ENCODE results near the gene TP53TG5. TPM values are rescaled to one million over a fixed set of nuclear protein-coding genes. Genes with fewer than 3 reads are reported as not detected.

TP53TG5 gene
- total and polyA plus RNA-seq, 10 of the 15 experiments (the other 5 are each of a cell fraction or from before 2014, with no cell fraction given) = 0.24 TPM; not detected in 9

DNA sequence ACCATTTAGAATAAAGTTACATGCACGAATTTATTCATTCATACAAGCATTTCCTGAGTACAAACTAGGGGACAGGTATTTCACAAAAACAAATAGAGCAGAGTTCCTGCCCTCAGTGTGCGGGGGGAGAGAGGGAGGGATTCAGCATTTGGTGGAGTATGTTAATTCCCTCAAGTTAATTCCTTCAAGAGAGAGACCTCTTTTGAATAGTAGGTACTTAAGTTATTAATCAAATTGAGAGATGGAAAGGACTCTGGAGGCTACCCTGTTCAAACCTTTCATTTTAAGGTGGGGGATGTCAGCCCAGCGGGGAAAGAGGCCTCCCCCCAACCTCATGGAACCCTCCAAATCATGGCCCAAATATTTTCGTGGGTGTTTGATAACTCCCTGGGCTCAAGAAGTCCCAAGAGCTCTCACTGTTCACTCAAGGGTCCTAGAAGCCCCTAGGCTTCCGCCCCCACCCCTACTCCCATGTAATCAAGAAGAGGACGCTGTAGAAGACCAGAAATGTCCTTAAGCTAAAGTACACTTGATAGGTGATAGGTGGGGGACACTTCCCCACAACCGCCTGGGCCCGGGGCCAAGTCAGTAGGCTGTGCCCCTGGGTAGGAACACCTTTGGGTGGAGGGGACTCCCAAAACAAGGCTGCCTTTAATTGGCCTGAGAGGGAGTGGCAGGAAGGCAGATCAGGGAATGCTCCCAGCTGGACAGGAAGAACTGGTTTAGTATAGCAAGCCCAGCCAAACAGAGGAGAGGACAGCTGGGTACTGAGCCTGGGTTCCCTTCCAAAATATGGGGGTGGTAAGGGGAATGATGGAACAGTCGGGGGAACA, 32.8 kb downstream of the TP53TG5 start:
- FAIRE-seq (no peak), ATAC-seq (no peak), DNase-seq (ENCODE audit: low read depth, low spot score) (no peak)
- TF ChIP-seq, protein P1, sequence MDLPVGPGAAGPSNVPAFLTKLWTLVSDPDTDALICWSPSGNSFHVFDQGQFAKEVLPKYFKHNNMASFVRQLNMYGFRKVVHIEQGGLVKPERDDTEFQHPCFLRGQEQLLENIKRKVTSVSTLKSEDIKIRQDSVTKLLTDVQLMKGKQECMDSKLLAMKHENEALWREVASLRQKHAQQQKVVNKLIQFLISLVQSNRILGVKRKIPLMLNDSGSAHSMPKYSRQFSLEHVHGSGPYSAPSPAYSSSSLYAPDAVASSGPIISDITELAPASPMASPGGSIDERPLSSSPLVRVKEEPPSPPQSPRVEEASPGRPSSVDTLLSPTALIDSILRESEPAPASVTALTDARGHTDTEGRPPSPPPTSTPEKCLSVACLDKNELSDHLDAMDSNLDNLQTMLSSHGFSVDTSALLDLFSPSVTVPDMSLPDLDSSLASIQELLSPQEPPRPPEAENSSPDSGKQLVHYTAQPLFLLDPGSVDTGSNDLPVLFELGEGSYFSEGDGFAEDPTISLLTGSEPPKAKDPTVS (IDR thresholded peaks at IDR 0.05; ENCODE audit: low read depth, low read length) = no peak
- TF ChIP-seq, protein P2, sequence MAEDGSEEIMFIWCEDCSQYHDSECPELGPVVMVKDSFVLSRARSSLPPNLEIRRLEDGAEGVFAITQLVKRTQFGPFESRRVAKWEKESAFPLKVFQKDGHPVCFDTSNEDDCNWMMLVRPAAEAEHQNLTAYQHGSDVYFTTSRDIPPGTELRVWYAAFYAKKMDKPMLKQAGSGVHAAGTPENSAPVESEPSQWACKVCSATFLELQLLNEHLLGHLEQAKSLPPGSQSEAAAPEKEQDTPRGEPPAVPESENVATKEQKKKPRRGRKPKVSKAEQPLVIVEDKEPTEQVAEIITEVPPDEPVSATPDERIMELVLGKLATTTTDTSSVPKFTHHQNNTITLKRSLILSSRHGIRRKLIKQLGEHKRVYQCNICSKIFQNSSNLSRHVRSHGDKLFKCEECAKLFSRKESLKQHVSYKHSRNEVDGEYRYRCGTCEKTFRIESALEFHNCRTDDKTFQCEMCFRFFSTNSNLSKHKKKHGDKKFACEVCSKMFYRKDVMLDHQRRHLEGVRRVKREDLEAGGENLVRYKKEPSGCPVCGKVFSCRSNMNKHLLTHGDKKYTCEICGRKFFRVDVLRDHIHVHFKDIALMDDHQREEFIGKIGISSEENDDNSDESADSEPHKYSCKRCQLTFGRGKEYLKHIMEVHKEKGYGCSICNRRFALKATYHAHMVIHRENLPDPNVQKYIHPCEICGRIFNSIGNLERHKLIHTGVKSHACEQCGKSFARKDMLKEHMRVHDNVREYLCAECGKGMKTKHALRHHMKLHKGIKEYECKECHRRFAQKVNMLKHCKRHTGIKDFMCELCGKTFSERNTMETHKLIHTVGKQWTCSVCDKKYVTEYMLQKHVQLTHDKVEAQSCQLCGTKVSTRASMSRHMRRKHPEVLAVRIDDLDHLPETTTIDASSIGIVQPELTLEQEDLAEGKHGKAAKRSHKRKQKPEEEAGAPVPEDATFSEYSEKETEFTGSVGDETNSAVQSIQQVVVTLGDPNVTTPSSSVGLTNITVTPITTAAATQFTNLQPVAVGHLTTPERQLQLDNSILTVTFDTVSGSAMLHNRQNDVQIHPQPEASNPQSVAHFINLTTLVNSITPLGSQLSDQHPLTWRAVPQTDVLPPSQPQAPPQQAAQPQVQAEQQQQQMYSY (CRISPR knock-in tag; IDR thresholded peaks at IDR 0.05) = no peak
- TF ChIP-seq WRNIP1 (IDR thresholded peaks at IDR 0.05; ENCODE audit: borderline replicate concordance, low read depth, low read length) (no peak), STAT1 (conservative IDR thresholded peaks at IDR 0.05) (no peak)
- TF ChIP-seq, protein P3, sequence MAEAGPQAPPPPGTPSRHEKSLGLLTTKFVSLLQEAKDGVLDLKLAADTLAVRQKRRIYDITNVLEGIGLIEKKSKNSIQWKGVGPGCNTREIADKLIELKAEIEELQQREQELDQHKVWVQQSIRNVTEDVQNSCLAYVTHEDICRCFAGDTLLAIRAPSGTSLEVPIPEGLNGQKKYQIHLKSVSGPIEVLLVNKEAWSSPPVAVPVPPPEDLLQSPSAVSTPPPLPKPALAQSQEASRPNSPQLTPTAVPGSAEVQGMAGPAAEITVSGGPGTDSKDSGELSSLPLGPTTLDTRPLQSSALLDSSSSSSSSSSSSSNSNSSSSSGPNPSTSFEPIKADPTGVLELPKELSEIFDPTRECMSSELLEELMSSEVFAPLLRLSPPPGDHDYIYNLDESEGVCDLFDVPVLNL (IDR thresholded peaks at IDR 0.05; ENCODE audit: low read depth, low read length) = no peak
- TF ChIP-seq, protein P4, sequence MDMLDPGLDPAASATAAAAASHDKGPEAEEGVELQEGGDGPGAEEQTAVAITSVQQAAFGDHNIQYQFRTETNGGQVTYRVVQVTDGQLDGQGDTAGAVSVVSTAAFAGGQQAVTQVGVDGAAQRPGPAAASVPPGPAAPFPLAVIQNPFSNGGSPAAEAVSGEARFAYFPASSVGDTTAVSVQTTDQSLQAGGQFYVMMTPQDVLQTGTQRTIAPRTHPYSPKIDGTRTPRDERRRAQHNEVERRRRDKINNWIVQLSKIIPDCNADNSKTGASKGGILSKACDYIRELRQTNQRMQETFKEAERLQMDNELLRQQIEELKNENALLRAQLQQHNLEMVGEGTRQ (IDR thresholded peaks at IDR 0.05; ENCODE audit: borderline replicate concordance, low read depth, low read length) = no peak
- CTCF ChIA-PET = interaction anchor here (1.1 to 3.8 kb wide), 4 partner anchors 10 to 27 kb away, joined by 3 to 13 read pairs (median 4); no protein-coding TSS in a partner anchor
- Histone ChIP-seq H3K4me2 (ENCODE audit: control insufficient read depth, insufficient read depth) (no peak overlapping the region), H3K9ac (ENCODE audit: control insufficient read depth, insufficient read depth, low read length) (no peak overlapping the region), H3K36me3 (ENCODE audit: control insufficient read depth in 2 of 2, insufficient read depth in 2 of 2, low read length in 1 of 2) (no peaks in the 10 kb centered on the region), H3K27ac (ENCODE audit: control insufficient read depth, insufficient read depth) (no peak overlapping the region), H3K9me3 (replicated peaks; ENCODE audit: control insufficient read depth, insufficient read depth, low read length) (no peaks in the 10 kb centered on the region), H3K27me3 (replicated peaks in 1 of 2; ENCODE audit: control insufficient read depth in 2 of 2, insufficient read depth in 2 of 2, low read length in 1 of 2) (0 out of 4 replicates have a peak, but pooled peaks cover 0 to 6% of the 10 kb centered on the region in 2 experiments), H3K4me3 (no peak overlapping the region), H3K79me2 (ENCODE audit: control insufficient read depth, insufficient read depth, low read length) (no peaks in the 10 kb centered on the region), H2AFZ (ENCODE audit: control insufficient read depth, low read depth, low read length) (no peak overlapping the region), H4K20me1 (ENCODE audit: control insufficient read depth, insufficient read depth) (peaks cover 2% of the 10 kb centered on the region; the same call in 1 of the 2 replicates), H3K4me1 (ENCODE audit: control insufficient read depth, insufficient read depth, low read length) (peaks cover 6% of the 10 kb centered on the region)
- RAD21 ChIA-PET (ENCODE audit: unreplicated experiment) = interaction anchor here (0.5 kb wide), 1 partner anchor 22 kb away, joined by 3 read pairs; no protein-coding TSS in a partner anchor
- intact Hi-C loops (cut with micrococcal nuclease; ENCODE audit: unreplicated experiment) (no loop called here), in situ Hi-C loops (cut with MboI) (no loop called here)
- WGBS (ENCODE audit: insufficient coverage, insufficient replicate concordance, low lambda C conversion rate, missing lambda C conversion rate) = 29% methylated on average over 9 of the region's 9 CpGs
- SMC1A ChIA-PET (ENCODE audit: uncharacterized antibody, unreplicated experiment) = interaction anchor here (1.0 to 1.6 kb wide), 4 partner anchors 12 to 92 kb away, joined by 3 to 6 read pairs (median 4); no protein-coding TSS in a partner anchor
- BruUV-seq (replicated peaks) = no TSS peak
- POLR2A ChIA-PET = interaction anchor here (0.6 kb wide), 1 partner anchor 120 kb away, joined by 5 read pairs; no protein-coding TSS in a partner anchor

Data from GM12878 (cell line).